Thoracic aorta (tissue), 2 donors: ENCODE measurements around the gene KCNK1. TPM values are rescaled to one million over a fixed set of nuclear protein-coding genes. Genes with fewer than 3 reads are reported as not detected.
"Not testable (repeated sequence)": the region's sequence is repeated elsewhere in the genome, so short reads cannot be mapped to it uniquely, and the experiment has no call there.

ENCODE experiments used
- ATAC-seq: fragments of 150-250 bp; one replicate; pipeline ENCODE4 v1.8.0; 2017; ENCODE audit warnings: low read depth; ENCODE audit not compliant: insufficient number of reproducible peaks, low FRiP score
- DNase-seq: peaks from one replicate; pipeline ENCODE4 v3.0.0-alpha.2; 2020; ENCODE audit warnings: low spot score
- H3K27ac ChIP-seq, 2 donors: fragments of 200-600 bp; sonication (generic); 1 replicate in 1 of 2; 2 replicates in 1 of 2; pipeline ENCODE4 v1.5.1; 2016; ENCODE audit warnings: mild to moderate bottlenecking in 2 of 2, moderate library complexity in 2 of 2
- H3K27me3 ChIP-seq: fragments of 200-600 bp; sonication (generic); replicated peaks from 2 replicates; pipeline ENCODE4 v1.6.0; 2016; ENCODE audit warnings: mild to moderate bottlenecking; ENCODE audit not compliant: insufficient read depth
- H3K36me3 ChIP-seq: fragments of 200-600 bp; sonication (generic); one replicate; pipeline ENCODE4 v1.5.1; 2016
- H3K4me1 ChIP-seq, 2 donors: fragments of 200-600 bp; sonication (generic); 1 replicate in 1 of 2; 2 replicates in 1 of 2; pipeline versions ENCODE4 v1.5.1 to v1.6.0; 2016; ENCODE audit warnings: low read depth in 2 of 2, mild to moderate bottlenecking in 1 of 2; ENCODE audit not compliant: control insufficient read depth in 1 of 2
- H3K4me3 ChIP-seq: fragments of 200-600 bp; sonication (generic); 2 replicates; pipeline ENCODE4 v1.5.1; 2016; ENCODE audit warnings: mild to moderate bottlenecking
- H3K9me3 ChIP-seq: fragments of 200-600 bp; sonication (generic); 2 replicates; pipeline ENCODE4 v1.5.1; 2016
- total RNA-seq, 2 donors: library from RNA; depleted of rRNA; stranded (reverse); fragments of >200 nt; gene quantifications; one replicate each; pipeline versions ENCODE4 v1.1.0 to v1.2.3, GENCODE V29; 2016
- TF ChIP-seq, protein P1 (sequence below): fragments of 200-600 bp; sonication (generic); IDR thresholded peaks from one replicate; pipeline ENCODE4 v1.5.1; 2019; ENCODE audit warnings: antibody characterized with exemption

KCNK1 gene
- total RNA-seq, 2 donors from 2014 or later, result 6.2 to 8.5 TPM

DNA sequence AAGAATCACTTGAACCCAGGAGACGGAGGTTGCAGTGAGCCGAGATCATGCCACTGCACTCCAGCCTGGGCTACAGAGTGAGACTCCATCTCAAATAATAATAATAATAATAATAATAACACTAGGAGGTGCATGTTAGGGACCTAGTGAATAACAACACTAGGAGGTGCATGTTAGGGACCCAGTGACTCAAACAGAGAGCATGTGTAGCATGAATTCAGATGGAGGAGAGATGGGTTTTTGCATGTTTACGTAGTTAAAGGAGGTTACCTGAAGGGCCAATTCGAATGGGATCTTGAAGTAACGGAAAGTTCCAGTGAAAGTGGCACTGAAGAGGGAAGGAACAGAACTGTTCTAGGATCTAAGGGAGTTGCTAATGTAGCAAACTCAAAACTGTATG is 7.1 kb upstream of the KCNK1 start:
- DNase-seq (no peak), ATAC-seq (no peak)
- Histone ChIP-seq H3K27me3 (no peaks in the 10 kb centered on the region), H3K4me3 (no peak overlapping the region), H3K27ac (no peak overlapping the region), H3K9me3 (no peaks in the 10 kb centered on the region), H3K36me3 (no peaks in the 10 kb centered on the region), H3K4me1 (no peaks in the 10 kb centered on the region)
- TF ChIP-seq, protein P1, sequence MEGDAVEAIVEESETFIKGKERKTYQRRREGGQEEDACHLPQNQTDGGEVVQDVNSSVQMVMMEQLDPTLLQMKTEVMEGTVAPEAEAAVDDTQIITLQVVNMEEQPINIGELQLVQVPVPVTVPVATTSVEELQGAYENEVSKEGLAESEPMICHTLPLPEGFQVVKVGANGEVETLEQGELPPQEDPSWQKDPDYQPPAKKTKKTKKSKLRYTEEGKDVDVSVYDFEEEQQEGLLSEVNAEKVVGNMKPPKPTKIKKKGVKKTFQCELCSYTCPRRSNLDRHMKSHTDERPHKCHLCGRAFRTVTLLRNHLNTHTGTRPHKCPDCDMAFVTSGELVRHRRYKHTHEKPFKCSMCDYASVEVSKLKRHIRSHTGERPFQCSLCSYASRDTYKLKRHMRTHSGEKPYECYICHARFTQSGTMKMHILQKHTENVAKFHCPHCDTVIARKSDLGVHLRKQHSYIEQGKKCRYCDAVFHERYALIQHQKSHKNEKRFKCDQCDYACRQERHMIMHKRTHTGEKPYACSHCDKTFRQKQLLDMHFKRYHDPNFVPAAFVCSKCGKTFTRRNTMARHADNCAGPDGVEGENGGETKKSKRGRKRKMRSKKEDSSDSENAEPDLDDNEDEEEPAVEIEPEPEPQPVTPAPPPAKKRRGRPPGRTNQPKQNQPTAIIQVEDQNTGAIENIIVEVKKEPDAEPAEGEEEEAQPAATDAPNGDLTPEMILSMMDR, result no peak

DNA sequence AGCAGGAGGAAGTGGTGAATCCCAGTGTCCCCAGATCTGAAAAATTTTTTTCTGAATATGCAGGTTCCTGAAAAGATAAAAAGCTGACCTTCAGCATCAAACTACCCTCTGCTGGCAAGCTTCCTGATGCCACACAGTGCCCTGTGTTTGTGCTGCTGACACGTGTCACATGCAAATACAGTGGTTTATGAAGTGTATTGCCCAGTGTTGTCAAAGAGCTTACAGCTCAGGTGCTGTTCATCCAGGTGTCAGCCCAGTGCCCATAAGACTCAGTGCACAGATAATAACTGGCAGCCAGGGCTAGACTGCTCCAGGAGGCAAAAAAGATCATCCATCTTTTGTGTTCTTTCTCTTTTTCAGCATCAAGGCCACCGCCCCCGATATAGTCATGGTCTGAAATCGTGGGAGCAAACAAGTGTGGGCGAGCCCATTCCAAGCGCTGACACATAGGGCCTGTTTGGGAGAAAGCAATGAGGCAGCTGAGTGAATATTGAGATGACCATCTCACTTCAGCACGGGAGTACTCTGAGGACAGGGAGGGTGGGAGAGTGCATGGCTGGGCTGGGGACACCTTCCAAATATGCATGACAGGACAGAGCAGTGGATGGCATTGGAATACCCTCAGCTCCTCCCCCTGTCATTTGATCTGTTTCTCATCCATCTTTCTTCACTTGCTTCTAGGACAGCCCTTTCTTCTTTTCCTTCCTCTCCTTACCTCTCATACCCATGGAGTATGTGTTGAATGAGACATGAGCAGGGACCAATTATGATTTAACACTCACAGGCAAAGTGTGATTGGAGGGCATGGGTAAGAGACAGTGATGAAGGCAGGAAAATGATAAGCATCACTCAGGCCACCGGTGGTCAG is 6.4 kb upstream of the KCNK1 start:
- Histone ChIP-seq H3K27ac (no peak overlapping the region), H3K4me3 (no peak overlapping the region)
- no peak for ATAC-seq

DNA sequence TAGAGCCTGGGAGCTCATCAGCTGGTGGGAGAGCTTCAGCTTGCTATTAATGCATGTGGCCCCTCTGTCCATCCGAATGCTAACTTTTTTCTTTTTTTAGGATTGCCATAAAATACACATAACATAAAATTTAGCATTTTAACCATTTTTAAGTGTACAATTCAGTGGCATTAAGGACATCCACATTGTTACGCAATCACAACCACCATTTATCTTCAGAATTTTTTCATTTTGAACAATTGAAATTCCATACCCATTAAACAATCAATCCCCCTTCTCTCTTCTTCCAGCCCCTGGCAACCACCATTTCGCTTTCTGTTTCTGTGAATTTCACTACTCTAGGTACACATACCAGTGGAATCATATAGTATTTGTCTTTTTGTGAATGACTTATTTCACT is 4.9 kb upstream of the KCNK1 start:
- ATAC-seq (no peak), DNase-seq (no peak)
- H3K9me3 ChIP-seq, result no peaks in the 10 kb centered on the region
- no peak overlapping the region for H3K27ac ChIP-seq
- TF ChIP-seq, protein P1, result no peak
- H3K4me3 ChIP-seq, result no peak overlapping the region
- no peaks in the 10 kb centered on the region for H3K36me3 ChIP-seq
- peaks cover 0 to 4% of the 10 kb centered on the region in 2 donors for H3K4me1 ChIP-seq
- no peaks in the 10 kb centered on the region for H3K27me3 ChIP-seq

More for the DNA sequence above, 6.4 kb upstream of the KCNK1 start:
- DNase-seq, result no peak
- H3K9me3 ChIP-seq, result no peaks in the 10 kb centered on the region
- TF ChIP-seq, protein P1, result no peak
- H3K36me3 ChIP-seq, result no peaks in the 10 kb centered on the region
- no peaks in the 10 kb centered on the region for H3K27me3 ChIP-seq
- H3K4me1 ChIP-seq, result no peaks in the 10 kb centered on the region

DNA sequence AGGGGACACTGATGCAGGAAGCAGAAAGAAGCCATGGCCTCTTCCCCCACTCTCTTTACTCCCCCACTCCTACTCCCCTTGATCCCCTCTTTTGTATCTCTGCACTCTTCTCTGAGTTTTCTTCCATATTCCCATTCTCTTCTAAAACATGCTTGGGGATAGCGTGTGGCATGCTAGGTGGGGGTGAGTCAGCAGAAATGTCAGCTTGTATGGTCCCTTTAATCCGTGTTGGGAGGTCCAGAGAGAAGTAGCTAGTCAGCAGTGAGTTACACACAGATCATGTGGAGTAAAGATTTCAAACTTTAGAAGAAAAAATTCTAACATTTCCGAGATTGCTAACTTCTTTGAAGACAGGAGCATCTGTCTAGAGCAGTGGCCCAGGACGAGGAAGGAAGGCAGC is 4.0 kb upstream of the KCNK1 start:
- H3K4me3 ChIP-seq, result no peak overlapping the region
- TF ChIP-seq, protein P1, result no peak
- ATAC-seq, result no peak
- peaks cover 0 to 7% of the 10 kb centered on the region in 2 donors for H3K4me1 ChIP-seq
- no peak for DNase-seq
- H3K27me3 ChIP-seq, result no peaks in the 10 kb centered on the region
- no peaks in the 10 kb centered on the region for H3K9me3 ChIP-seq
- H3K36me3 ChIP-seq, result no peaks in the 10 kb centered on the region
- no peak overlapping the region for H3K27ac ChIP-seq

DNA sequence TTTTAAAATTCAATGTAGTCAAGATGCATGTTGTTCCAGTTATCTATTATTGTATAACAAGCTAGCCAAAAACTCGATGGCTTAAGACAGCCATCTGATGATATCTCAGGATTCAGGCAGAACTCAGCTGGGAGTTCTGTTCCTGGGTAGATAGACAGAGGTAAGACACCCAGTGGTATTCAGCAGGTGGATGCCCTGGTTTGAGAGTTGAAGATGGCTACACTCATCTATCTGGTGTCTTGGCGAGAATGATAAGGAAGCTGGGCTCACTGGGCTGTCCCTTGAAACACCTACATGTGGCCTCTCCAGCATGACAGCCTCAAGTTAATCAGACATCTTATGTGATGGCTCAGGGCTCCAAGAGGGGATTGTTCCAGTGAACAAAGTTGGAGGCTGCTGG is 3.3 kb upstream of the KCNK1 start:
- no peak overlapping the region for H3K4me3 ChIP-seq
- no peaks in the 10 kb centered on the region for H3K27me3 ChIP-seq
- H3K9me3 ChIP-seq, result no peaks in the 10 kb centered on the region
- ATAC-seq (no peak), DNase-seq (no peak)
- peaks cover 0 to 14% of the 10 kb centered on the region in 2 donors for H3K4me1 ChIP-seq
- TF ChIP-seq, protein P1, result no peak
- H3K27ac ChIP-seq, result no peak overlapping the region
- no peaks in the 10 kb centered on the region for H3K36me3 ChIP-seq

DNA sequence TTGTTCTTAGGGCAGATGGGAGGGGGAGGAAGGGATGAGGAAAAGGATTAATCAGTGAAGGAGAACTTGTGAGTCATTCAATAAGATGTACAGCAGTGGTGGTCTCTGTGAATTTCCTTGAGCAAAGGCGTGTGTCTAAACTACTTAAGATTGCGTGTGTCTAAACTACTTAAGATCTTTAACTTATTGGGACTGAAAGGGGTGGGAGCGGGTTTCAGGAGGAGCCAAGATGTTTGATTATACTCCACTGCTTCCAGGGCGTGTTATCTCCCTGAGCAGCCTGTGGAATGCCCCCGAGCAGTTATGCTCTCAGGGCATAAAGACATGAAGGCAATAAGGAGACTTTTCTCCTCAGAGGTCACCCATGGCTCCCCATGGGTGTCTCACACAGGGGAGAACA is 2.5 kb upstream of the KCNK1 start:
- H3K27ac ChIP-seq, ATAC-seq, DNase-seq, H3K36me3 ChIP-seq, H3K27me3 ChIP-seq, H3K4me3 ChIP-seq, H3K9me3 ChIP-seq: not testable (repeated sequence)
- H3K4me1 ChIP-seq, result peaks cover 0 to 20% of the 10 kb centered on the region in 2 donors
